Stimulated activated CD4-positive, alpha-beta T cell treated with anti-CD3 and anti-CD28 coated beads, TNF-alpha, amount 100 ng/mL, for 4 hours (primary cell): ENCODE results near the gene CPTP.
A peak's percentile ranks its signal among the peaks of the same experiment; 100 is the strongest.

ENCODE experiments used
- DNase-seq, 3 experiments: peaks; one replicate each; pipeline ENCODE4 v3.0.0-alpha.2; 2020; ENCODE audit warnings: low read depth in 3 of 3

CPTP gene

GRCh38 chr1:1324524-1325287 lies at the start of gene CPTP, which contains the start of gene INTS11:
TSS of gene CPTP (plus strand) at chr1:1324802. CDS start at chr1:1326911, 2,109 bp downstream.
TSS of gene INTS11 (minus strand) at chr1:1324660. CDS start at chr1:1324608, 52 bp downstream.
- DNase-seq, result peak; percentile 91 to 96 (median 95)

GRCh38 chr1:1274931-1275431 lies 49.6 kb upstream of the CPTP start:
- no peak for DNase-seq

- DNase-seq, result no peak
Measured at GRCh38 chr1:1275836-1276235, 48.8 kb upstream of the CPTP start.

GRCh38 chr1:1278620-1279019 lies 46.0 kb upstream of the CPTP start:
- no peak for DNase-seq

GRCh38 chr1:1279028-1279427 lies 45.6 kb upstream of the CPTP start:
- no peak for DNase-seq

GRCh38 chr1:1280782-1281481 lies 43.7 kb upstream of the CPTP start:
- DNase-seq, result no peak

GRCh38 chr1:1281533-1282321 lies 42.9 kb upstream of the CPTP start:
- DNase-seq, result no peak

GRCh38 chr1:1282998-1283397 lies 41.6 kb upstream of the CPTP start:
- DNase-seq, result no peak

GRCh38 chr1:1283821-1284220 lies 40.8 kb upstream of the CPTP start:
- no peak for DNase-seq

GRCh38 chr1:1284221-1285101 lies 40.1 kb upstream of the CPTP start:
- no peak for DNase-seq

GRCh38 chr1:1285102-1285571 lies 39.5 kb upstream of the CPTP start:
- DNase-seq, result no peak

- DNase-seq, result no peak
Measured at GRCh38 chr1:1285611-1286311, 38.8 kb upstream of the CPTP start.

GRCh38 chr1:1286313-1287261 lies 38.0 kb upstream of the CPTP start:
- no peak for DNase-seq

- DNase-seq, result no peak
Measured at GRCh38 chr1:1287288-1288110, 37.1 kb upstream of the CPTP start.

- DNase-seq, result peak; percentile 46 to 50 (median 48)
Measured at GRCh38 chr1:1290238-1290731, 34.3 kb upstream of the CPTP start.

GRCh38 chr1:1291023-1291528 lies 33.5 kb upstream of the CPTP start:
- DNase-seq, result no peak

- DNase-seq, result peak; percentile 45 to 52 (median 51)
Measured at GRCh38 chr1:1291548-1292441, 32.8 kb upstream of the CPTP start.
